Testis (tissue), 5 donors: Measurements from ENCODE around the gene KRTAP20-4. TPM values are rescaled to one million over a fixed set of nuclear protein-coding genes. Genes with fewer than 3 reads are reported as not detected.

Experiments
- DNase-seq: peaks from one replicate; pipeline ENCODE4 v3.0.0-alpha.2; 2019
- H3K27ac ChIP-seq, 2 donors: fragments of 200-600 bp; sonication (generic); one replicate each; pipeline ENCODE4 v1.5.1; 2019
- H3K27me3 ChIP-seq: fragments of 200-600 bp; sonication (generic); one replicate; pipeline ENCODE4 v1.5.1; 2019
- H3K36me3 ChIP-seq: fragments of 200-600 bp; sonication (generic); one replicate; pipeline ENCODE4 v1.5.1; 2017; ENCODE audit warnings: low read depth; ENCODE audit errors: missing control alignments
- H3K4me1 ChIP-seq: fragments of 200-600 bp; sonication (generic); one replicate; pipeline ENCODE4 v1.5.1; 2019
- H3K4me3 ChIP-seq, 2 donors: fragments of 200-600 bp; sonication (generic); one replicate each; pipeline ENCODE4 v1.5.1; 2017 to 2019
- H3K9me3 ChIP-seq: fragments of 200-600 bp; sonication (generic); one replicate; pipeline ENCODE4 v1.5.1; 2017
- POLR2A ChIP-seq: fragments of 450-650 bp; IDR thresholded peaks from one replicate; pipeline ENCODE4 v1.6.1; 2017; ENCODE audit warnings: antibody characterized with exemption, mild to moderate bottlenecking, moderate library complexity
- WGBS, 2 donors: methylation state at CpG; one replicate each; pipeline ENCODE4 v1.1.5; 2018; 5-methylcytosine and 5-hydroxymethylcytosine counted together
- intact Hi-C: fragments of 100-400 bp; cut with DNase I; formaldehyde crosslinking; loops from one replicate; pipeline ENCODE4 v1.15.1; 2023; ENCODE audit warnings: low total_unique reads
- long read RNA-seq, 2 donors: transcript quantifications; one replicate each; lab custom pipeline, GENCODE V29; 2026
- polyA plus RNA-seq: library from polyadenylated mRNA; stranded (reverse); fragments of 350-450 nt; fragmentation: Illumina TruSeq; extraction: RNeasy Lipid Tissue Mini Kit (QIAGEN cat#74804); gene quantifications from one replicate; pipeline ENCODE4 v1.2.3, GENCODE V29; 2014; ENCODE audit warnings: low read depth, low replicate concordance; ENCODE audit not compliant: insufficient read depth
- total RNA-seq, 2 donors: library from RNA; depleted of rRNA; stranded (reverse); fragments of >200 nt; gene quantifications; one replicate each; pipeline ENCODE4 v1.2.3, GENCODE V29; 2016
- TF ChIP-seq, protein P1 (sequence below), 3 experiments: fragments of 450-650 bp in 2 of 3; fragments of 200-600 bp in 1 of 3; sonication (generic) in 1 of 3; IDR thresholded peaks; one replicate each; pipeline ENCODE4 v1.5.1; 2016 to 2019; ENCODE audit warnings: antibody characterized with exemption in 3 of 3, mild to moderate bottlenecking in 2 of 3, moderate library complexity in 1 of 3

The KRTAP20-4 gene
- total RNA-seq (not detected), polyA plus RNA-seq (not detected)
- long read RNA-seq, donor 1: 0 reads
- long read RNA-seq, donor 2: 0 reads

DNA sequence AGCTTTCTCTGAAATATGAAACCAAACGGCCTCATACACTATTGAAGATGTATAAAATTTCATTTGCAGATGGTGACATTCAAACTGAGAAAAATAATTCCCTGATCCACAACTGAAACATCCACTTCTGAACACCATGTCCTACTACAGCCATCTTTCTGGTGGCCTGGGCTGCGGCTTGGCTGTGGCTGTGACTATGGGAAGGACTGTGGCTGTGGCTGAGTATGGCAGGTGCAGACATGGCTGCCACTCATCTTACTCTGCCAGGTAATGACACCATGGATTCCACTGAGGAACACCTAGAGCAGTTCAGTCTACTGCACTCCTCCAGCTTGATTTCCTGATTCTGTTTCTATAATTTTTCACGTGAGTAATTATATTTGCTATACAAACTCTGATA is at the start of gene KRTAP20-4:
Gene KRTAP20-4, plus strand, starts transcription at position 106 of the 400 bp plus-strand sequence.
- H3K27me3 ChIP-seq: no peaks in the 10 kb centered on the region
- H3K36me3 ChIP-seq: no peaks in the 10 kb centered on the region
- no peak within 1 kb of the TSS for H3K27ac ChIP-seq
- DNase-seq: no peak
- no peaks in the 10 kb centered on the region for H3K4me1 ChIP-seq
- intact Hi-C loops: no loop called here
- no peak within 1 kb of the TSS for H3K4me3 ChIP-seq
- WGBS, 2 donors: 86 to 96% methylated on average over 3 of the region's 3 CpGs
- H3K9me3 ChIP-seq: no peaks in the 10 kb centered on the region
- TF ChIP-seq, protein P1, sequence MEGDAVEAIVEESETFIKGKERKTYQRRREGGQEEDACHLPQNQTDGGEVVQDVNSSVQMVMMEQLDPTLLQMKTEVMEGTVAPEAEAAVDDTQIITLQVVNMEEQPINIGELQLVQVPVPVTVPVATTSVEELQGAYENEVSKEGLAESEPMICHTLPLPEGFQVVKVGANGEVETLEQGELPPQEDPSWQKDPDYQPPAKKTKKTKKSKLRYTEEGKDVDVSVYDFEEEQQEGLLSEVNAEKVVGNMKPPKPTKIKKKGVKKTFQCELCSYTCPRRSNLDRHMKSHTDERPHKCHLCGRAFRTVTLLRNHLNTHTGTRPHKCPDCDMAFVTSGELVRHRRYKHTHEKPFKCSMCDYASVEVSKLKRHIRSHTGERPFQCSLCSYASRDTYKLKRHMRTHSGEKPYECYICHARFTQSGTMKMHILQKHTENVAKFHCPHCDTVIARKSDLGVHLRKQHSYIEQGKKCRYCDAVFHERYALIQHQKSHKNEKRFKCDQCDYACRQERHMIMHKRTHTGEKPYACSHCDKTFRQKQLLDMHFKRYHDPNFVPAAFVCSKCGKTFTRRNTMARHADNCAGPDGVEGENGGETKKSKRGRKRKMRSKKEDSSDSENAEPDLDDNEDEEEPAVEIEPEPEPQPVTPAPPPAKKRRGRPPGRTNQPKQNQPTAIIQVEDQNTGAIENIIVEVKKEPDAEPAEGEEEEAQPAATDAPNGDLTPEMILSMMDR (IDR thresholded peaks at IDR 0.05): no peak
- TF ChIP-seq POLR2A: no peak

DNA sequence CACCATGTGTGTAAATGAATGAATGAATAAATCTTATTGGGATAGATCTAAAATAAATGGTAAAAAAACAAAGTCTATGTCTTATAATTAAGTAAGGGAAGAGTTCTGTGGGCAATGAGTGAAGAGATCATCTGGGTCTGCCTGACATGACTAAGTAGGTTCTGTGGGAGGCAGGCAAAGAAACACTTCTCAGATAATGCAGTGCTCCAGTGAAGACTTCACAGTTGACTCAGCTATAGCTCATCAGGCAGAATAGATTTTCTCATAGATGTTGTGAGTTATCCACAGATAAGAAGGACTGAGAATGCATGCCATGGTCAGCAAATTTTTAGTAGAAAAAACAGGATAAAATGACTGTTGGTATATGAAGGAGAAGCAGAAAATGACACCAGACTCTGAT is 42.7 kb upstream of the KRTAP20-4 start:
- intact Hi-C loops: no loop called here

DNA sequence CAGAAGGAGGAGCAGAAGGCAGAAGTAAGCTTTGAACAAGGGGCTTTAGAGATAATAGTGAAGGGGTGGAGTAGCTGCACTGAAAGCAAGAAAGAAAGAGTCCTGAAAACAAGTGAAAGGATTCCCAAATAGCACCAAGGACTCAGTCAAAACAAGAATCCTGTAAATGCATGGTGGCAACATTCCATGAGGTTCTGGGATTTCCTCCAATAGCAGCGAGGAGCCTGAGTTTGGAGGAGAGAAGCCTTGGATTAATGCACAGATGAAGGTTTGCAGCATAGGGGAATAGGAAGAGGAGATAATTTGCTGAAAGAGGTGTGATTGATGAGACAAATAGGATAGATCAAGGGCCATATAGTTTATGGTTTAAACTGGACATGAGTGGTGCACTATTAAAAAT is 41.1 kb upstream of the KRTAP20-4 start:
- H3K4me1 ChIP-seq: no peaks in the 10 kb centered on the region
- no peaks in the 10 kb centered on the region for H3K9me3 ChIP-seq
- TF ChIP-seq, protein P1 (IDR thresholded peaks at IDR 0.05): no peak
- TF ChIP-seq POLR2A: no peak
- no peak overlapping the region for H3K4me3 ChIP-seq
- WGBS, 2 donors: 27 to 33% methylated on average over 1 of the region's 1 CpG
- no peak overlapping the region for H3K27ac ChIP-seq
- DNase-seq: no peak
- intact Hi-C loops: no loop called here
- H3K36me3 ChIP-seq: no peaks in the 10 kb centered on the region
- no peaks in the 10 kb centered on the region for H3K27me3 ChIP-seq

More for the DNA sequence above, 42.7 kb upstream of the KRTAP20-4 start:
- Histone ChIP-seq H3K4me3 (no peak overlapping the region), H3K27me3 (no peaks in the 10 kb centered on the region), H3K9me3 (no peaks in the 10 kb centered on the region), H3K4me1 (no peaks in the 10 kb centered on the region), H3K36me3 (no peaks in the 10 kb centered on the region), H3K27ac (no peak overlapping the region)
- TF ChIP-seq POLR2A: no peak
- TF ChIP-seq, protein P1 (IDR thresholded peaks at IDR 0.05): no peak
- no peak for DNase-seq

DNA sequence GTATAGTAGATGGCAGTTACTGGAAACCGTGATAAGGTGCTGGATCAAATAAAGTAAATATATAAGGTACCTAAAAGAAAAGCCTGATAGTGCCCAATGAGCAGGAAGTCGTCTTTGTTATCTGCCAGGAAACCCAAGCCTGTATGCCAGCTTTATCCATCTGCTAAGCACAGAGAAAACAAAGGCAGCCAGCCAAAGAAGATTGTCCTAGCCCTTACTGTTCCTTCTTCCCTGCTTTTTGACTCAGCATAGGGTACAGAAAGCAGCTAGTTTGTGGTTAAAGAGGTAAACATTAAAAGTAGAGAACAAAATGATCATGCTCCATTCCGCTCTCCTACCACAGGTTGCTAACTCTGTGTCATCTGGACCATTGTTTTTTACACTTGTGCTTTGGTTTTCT is 40.3 kb upstream of the KRTAP20-4 start:
- no peaks in the 10 kb centered on the region for H3K27me3 ChIP-seq
- no peaks in the 10 kb centered on the region for H3K36me3 ChIP-seq
- 59 to 63% methylated on average over 3 of the region's 3 CpGs for WGBS, 2 donors
- intact Hi-C loops: no loop called here
- no peaks in the 10 kb centered on the region for H3K9me3 ChIP-seq
- H3K4me3 ChIP-seq: no peak overlapping the region
- no peaks in the 10 kb centered on the region for H3K4me1 ChIP-seq
- no peak for DNase-seq
- no peak overlapping the region for H3K27ac ChIP-seq
- TF ChIP-seq POLR2A: no peak
- TF ChIP-seq, protein P1 (IDR thresholded peaks at IDR 0.05): no peak

DNA sequence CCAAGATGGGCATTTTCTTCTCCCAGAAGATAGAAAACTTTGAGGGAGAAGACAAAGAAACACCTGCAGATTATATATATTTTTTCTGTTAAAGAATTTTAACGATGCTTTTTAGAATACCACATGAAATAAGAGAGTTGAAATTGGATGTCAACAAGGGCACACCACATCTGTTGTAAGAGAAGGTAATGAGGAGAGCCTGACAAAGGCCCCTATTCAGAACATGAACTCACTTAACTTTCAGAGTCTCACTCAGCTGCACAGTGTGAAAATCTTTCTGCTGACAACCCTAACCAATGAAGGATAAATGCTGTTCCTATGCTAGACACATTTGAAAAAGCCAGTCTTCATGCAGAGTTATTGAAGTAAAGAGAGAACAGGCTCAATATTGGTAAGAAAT is 37.6 kb upstream of the KRTAP20-4 start:
- intact Hi-C loops: no loop called here
- no peak for TF ChIP-seq POLR2A
- TF ChIP-seq, protein P1 (IDR thresholded peaks at IDR 0.05): no peak
- Histone ChIP-seq H3K27me3 (no peaks in the 10 kb centered on the region), H3K4me3 (no peak overlapping the region), H3K9me3 (no peaks in the 10 kb centered on the region), H3K36me3 (no peaks in the 10 kb centered on the region), H3K4me1 (no peaks in the 10 kb centered on the region), H3K27ac (no peak overlapping the region)
- DNase-seq: no peak
- 40 to 71% methylated on average over 1 of the region's 1 CpG for WGBS, 2 donors
